ENCODE measurements around the gene JMJD8.
"Not testable (repeated sequence)": the region's sequence is repeated elsewhere in the genome, so short reads cannot be mapped to it uniquely, and the experiment has no call there.

Gene JMJD8

DNA sequence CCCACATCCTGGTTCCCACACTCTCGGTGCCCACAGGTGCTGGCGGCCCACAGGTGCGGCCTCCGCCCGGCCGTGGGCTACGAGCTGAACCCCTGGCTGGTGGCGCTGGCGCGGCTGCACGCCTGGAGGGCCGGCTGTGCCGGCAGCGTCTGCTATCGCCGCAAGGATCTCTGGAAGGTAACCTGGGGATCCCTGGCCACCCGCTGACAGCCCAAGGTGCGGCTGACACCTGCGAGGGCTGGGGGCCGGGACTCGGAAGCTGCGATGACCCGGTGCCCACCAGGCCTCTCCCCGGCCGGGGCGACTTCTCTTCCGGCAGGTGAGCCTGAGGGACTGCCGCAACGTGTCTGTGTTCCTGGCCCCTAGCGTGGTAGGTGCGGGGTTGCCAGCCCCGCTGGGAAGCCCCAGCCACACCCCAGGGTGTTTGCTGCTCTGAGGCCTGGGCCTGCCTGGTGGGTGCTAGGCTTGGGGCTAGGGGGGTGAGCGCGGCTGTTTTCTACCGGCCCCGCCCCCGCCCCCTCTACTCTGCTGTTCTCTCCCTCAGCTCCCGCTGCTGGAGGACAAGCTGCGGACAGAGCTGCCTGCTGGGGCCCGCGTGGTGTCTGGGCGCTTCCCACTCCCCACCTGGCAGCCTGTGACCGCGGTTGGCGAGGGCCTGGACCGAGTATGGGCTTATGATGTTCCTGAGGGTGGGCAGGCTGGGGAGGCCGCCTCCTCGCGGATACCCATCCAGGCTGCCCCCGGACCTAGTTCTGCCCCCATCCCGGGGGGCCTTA is 37.8 kb upstream of the JMJD8 start:
- peak; percentile 32 for DNase-seq

DNA sequence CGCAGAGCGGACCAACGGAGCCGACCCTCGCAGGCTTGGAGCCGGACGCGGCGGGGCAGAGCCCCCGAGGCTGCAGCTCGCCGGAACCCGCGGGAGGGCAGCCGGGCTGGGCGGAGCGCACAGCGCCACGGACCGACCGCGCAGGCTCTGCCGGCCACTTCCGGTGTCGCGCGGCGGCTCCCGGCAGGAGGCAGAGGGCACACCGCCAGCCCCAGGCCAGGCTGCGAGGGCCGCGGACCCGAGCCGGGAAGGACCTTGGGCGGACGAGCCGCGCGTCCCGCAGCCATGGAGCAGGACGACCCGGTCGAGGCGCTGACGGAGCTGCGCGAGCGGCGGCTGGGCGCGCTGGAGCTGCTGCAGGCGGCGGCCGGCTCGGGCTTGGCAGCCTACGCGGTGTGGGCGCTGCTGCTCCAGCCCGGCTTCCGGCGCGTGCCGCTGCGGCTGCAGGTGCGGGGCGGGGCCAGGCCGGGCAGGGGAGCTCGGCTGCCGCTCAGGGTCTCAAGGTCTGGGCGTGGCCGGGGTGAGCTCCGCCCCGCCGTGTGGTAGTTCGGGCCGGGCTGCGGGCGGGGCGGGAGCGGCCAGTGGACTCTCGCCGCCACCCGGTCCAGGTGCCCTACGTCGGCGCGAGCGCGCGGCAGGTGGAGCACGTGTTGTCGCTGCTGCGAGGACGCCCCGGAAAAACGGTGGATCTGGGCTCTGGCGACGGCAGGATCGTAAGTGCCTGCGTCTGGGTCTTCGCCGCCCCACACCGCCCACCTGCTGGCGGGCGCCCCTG is 37.0 kb upstream of the JMJD8 start, which contains the start of gene ANTKMT:
TSS of gene ANTKMT (plus strand) at position 157 of the 775 bp plus-strand sequence. CDS start at position 286, 129 bp downstream.
- peak; percentile 74 for DNase-seq

DNA sequence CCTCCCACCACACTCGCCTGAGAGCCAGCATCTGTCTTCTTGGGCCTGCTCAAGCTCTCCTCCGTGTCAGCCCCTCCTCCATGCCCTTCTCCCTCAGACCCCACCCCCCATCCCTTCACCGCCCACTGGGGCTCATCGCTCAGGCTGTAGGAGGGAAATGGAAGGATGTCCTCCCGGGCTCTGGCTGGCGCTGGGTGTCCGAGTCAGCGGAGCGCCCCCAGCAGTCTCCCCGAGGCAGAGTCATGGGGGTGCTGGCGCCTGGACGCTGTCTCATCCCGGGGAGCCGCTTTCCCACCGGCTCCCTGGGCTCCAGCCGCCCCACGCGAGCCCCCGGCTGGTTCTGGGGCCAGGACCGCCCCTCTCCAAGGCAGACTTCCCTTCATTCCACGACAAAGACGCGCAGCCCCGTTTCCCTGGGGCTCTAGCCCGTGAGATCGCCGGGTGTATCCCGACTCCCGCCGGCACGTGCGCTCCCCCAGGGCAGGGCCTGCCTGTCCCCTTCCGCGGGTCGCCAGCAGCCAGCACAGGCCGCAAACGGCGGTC is 36.4 kb upstream of the JMJD8 start:
- DNase-seq = peak; percentile 22

DNA sequence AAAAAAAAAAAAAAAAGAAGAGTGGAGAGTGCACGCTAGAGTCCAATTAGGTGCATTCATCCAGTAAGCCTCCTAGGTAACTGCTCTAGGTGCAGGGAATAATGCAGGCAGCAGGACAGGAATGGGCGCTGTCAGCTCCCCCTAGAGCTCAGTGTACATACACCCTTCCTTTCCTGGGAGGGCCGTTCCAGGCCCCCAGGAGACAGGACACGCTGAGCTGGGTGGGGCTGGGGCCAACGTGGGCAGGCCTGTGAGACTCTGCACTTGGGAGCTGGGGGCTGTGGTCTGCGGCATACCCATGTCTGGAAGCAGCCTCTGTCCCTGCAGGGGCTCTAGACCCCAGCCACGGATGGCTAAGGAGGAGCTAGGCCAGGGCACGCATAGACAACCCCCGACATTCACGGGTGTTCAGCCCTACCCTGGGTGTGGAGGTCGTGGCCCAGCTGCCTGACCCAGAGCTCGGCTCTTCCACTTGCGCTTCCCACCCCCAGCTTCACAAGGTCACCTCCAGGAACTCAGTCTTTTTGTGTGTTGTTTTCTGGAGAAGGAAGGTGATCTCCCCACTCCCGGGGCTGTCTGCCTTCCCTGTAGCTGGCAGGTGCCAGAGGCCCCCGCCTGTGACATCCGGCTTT is 35.8 kb upstream of the JMJD8 start:
- DNase-seq = no peak

DNA sequence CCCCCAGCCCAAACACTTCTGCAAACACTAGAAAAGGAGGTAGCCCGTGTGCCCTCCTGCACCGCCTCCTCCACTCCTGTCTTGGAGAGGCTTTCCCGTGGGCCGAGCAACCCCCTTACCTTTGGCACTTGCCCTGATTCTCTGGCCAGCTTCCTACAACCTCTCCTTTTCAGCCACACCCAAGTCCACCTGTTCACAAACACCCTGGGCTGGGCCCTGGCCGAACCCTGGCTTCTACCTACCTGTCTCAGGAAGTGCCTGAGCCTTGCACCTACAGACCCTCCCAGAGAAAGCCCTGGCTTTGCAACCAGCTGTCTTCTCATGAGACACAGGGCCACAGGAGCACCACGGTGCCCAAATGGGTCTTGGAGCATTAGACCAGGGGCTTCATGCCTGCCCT is 34.8 kb upstream of the JMJD8 start:
- no peak for DNase-seq

DNA sequence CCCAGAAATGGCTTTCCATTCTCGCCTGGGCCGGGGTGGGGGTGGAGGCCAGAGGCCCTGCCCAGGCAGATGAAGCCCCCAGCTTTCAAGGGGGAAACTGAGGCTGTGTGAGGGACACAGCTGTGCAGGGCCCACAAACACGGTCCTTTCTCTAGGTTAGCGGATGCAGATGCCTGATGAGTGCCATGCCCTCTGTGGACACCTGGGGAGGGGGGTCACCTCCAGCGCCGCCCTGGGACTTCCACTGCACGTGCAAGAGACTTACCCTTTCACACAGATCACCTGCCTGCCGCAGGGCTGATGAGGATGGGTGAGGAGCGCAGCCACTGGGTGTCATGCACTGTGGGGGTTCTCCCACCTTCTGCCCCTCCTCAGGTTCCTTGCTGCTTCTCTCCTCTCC is 34.3 kb upstream of the JMJD8 start:
- no peak for DNase-seq

DNA sequence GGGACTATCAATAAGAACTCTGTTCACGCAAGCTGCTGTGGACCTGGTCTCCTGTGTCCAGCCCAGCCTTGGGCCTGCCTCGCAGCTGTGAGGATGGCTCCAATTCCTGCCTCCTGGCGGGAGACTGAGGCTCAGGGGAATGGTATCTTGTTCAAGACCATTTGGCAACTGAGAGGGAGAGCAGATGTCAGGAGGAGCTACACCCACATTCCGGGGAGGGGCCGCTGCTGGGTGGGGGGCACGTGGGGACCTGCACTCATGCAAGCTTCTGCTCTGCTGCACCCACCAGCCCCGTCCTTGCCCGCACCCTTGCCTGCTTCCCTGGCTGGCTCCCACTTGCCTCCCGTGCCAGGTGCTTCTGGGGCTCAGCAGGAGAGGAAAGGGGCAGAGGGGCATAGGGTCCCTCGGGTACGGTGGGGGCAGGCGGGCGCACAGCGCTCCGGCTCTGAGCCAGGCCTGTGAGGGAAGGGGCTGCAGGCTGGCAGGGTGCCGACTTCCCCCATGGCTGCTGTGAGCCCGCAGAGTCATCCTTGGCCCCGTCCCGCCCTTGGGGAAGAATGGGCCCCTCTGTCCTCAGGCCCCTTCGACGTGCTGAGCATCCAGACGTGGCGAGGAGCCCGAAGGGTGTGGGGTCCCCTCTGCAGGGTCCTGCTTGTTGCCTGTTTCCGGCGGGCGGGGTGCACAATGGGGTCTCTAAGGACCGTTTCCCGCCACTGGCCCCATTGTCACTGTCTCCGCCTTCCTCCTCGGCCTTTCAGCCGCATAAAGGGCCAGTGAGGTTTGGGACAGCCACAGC is 33.5 kb upstream of the JMJD8 start:
- DNase-seq = no peak

DNA sequence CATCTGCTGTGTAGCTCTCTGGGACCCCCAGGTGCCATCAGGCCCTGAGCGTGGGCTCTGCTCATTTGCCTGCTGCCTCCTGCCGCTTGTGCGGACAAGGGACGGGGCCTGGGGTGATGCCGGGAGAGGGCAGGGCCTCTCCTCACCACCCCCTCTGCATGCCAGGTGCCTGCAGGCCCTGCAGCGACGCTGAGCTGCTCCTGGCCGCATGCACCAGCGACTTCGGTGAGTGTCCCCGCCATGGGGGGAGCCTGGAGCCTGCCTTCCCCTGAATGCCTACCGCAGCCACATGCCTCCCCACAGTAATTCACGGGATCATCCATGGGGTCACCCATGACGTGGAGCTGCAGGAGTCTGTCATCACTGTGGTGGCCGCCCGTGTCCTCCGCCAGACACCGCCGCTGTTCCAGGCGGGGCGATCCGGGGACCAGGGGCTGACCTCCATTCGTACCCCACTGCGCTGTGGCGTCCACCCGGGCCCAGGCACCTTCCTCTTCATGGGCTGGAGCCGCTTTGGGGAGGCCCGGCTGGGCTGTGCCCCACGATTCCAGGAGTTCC is 32.7 kb upstream of the JMJD8 start:
- DNase-seq = no peak

DNA sequence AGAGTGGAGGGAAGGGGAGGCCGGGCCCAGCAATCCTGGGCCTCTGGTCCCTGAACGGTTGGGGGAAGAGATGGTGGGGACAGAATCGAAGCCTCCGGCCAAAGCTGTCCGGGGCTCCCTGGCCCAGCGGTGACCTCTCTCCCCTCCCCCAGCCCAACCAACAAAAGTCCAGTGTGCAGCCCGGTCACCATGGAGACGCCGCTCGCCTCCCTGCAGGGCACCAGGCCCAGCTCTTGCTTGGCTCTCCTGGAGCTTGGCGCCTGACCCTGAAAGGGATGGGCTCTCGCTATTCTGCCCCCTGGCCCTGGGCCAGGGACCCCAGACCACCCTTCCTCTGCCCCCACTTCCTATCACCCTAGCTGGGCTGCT is 32.0 kb upstream of the JMJD8 start:
- no peak for DNase-seq

DNA sequence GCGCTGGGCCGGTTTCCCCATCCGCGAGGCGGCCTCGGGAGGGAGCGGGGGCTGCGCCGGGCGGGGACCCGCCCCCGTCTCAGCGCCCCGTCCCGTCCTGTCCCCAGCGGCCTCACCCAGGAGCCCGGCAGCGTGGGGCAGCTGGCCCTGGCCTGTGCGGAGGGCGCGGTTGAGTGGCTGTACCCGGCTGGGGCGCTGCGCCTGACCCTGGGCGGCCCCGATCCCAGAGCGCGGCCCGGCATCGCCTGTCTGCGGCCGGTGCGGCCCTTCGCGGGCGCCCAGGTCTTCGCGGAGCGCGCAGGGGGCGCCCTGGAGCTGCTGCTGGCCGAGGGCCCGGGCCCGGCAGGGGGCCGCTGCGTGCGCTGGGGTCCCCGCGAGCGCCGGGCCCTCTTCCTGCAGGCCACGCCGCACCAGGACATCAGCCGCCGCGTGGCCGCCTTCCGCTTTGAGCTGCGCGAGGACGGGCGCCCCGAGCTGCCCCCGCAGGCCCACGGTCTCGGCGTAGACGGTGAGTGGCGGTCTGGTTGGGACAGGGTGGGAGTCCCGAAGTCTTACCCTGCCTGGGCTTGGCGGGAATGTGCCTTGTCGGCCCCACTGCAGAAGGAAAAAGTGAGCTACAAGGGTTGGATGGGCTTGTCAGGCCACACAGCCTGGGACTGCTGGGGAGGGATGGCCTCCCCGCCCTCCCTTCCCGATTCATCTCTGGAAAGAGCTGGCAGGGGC is 31.5 kb upstream of the JMJD8 start:
- DNase-seq = no peak

DNA sequence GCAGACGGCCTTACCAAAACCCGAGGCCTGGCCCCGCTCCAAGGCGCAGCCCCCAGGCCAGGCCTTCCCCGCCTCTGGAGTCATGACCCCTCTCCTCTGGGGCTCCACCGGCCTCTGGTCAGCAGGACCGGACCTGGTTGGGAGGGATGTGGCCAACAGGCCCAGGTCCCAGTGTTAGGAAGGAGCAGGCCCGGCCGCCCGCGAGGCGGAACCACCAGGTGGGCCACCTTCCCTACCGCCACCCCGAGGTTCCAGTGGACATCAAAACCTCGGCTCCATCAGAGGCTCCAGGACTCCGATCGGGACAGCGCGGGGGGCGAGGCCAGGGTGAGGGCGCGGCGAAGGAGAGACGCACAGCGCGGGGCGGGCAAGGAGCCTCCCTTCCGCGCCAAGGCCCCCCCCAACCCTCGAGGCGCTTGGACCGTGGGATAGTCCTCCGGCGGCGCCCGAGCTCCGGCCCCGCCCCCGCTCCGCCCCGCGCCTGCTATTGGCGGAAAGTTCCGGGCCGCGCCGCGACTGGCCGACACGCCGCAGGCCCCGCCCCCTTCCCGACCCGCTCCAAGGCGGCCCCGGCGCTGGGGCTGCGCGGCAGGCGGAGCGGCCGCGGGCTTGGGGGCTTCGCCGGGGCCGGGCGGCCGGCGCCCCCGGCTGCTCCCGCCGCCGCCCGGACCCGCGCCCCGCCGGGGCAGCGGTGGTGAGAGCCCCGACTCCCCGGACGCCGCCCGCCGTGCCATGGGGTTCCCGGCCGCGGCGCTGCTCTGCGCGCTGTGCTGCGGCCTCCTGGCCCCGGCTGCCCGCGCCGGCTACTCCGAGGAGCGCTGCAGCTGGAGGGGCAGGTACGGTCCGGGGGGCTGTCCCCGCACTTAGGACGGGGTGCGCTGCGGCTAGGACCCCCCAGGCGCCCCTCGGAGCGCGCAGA is 30.7 kb upstream of the JMJD8 start, which contains the start of gene METRN:
TSS of gene METRN (plus strand) at position 561 of the 919 bp plus-strand sequence. CDS start at position 733, 172 bp downstream.
- DNase-seq = peak; percentile 79

DNA sequence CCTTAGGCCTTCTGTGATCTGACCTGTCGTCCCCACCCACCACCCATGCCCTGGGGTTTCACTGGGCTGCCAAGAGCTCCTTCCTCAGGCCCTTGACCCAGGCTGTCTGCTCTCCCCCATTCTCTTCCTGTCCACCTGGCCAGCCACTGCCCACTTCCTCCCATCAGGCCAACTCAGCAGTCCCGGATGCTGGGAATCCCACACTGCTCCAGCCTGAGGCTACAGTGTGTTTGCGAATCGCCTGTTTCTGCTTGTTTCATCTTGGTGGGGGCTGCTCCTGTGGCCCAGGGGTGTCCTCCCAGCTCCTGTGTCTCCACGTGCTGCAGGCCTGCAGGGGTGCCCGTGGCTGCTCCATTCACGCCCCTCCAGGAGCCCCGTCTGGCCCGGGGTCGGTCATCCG is 29.9 kb upstream of the JMJD8 start:
- no peak for DNase-seq

DNA sequence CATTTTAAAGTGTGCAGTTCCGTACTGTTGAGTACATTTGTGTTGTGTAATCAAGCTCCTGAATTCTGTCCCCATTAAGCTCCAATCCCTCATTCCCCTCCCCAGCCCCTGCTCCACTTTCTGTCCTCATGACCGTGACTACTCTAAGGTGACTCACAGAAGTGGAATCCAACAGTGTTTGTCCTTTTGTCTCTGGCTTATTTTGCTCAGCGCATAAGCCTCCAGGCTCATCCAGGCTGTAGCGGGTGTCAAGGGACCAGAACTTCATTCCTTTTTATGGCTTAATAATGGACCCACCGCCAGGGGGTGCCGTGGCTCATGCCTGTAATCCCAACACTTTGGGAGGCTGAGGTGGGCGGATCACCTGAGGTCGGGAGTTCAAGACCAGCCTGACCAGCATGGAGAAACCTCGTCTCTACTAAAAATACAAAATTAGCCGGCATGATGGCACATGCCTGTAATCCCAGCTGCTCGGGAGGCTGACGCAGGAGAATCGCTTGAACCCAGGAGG is 28.7 kb upstream of the JMJD8 start:
- DNase-seq = not testable (repeated sequence)

DNA sequence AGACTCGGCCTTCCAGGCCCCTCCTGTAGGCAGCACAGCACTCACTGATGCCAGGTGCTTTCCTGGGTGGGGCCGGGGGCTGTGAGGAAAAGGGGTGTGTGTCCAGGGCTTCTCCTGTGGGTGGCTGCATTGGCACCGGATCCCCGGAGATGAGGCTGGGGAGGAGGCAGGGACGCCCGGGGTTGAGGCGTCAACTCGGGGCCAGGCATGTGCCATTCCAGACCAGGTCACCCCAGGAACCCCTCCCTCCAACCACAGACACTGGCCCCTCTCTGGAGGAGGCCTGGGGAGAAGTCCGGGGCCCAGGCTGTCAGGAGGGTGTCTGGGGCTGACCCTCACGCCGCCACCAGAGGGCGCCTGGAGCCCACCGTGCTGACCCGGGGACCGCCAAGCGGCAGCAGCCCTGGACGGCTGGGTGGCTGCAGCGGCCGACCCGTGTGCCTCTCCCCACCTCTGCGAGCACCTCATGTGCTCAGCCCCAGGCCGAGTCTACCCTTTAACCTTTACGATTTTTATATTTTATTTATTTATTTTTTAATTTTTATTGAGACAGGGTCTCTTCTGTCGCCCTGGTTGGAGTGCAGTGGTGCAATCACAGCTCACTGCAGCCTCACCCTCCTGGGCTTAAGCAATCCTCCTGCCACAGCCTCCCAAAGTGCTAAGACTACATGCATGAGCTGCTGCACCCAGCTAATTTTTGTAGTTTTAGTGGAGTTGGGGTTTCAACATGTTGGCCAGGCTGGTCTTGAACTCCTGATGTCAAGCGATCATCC is 27.6 kb upstream of the JMJD8 start:
- peak; percentile 70 for DNase-seq

DNA sequence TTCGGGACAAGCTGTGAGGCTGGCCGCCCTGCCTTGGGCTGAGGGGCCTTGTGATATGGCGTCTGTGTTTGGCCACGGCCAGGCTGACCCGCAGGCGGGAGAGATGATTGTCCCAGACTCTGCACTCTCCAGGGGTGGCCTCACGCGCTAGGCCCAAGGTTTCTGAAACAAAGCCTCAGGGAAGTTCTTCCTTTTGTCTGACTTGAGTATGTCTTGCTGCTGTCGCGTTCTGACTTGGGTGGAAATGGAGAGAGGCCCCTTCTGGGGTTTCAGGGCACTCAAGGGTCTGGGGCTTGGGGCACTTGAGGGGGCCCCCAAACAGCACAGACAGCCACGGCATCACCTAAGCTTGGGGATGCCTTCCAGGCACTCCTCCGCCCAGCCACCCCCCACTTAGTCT is 26.9 kb upstream of the JMJD8 start:
- DNase-seq = no peak

DNA sequence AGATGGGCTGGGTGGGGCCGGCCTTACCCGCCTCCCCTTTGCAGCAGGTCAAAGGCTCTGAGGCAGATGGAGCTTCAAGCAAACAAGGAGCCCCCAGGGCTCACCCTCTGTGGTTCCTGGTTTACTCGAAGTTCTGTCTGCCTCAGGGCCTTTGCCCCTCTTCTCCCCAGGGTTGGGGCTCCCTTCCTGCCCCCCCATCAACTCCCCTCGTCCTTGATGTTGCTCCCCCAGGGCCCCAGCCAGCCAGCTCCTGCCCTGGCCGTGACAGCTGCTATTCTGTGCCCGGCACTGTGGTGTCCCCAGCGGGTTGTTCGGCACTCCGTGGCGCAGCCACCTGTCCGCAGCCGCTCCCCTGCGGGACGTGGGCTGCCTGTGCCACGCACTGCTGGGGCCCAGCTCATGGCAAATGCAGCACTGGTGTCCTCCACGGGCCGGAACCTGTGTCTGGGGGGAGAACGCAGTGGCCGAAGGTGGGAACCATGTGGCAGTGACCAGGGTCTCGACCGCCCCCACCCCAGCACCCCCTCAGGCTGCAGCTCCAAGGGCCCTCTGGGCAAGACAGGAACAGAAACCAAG is 26.5 kb upstream of the JMJD8 start:
- DNase-seq = no peak

DNA sequence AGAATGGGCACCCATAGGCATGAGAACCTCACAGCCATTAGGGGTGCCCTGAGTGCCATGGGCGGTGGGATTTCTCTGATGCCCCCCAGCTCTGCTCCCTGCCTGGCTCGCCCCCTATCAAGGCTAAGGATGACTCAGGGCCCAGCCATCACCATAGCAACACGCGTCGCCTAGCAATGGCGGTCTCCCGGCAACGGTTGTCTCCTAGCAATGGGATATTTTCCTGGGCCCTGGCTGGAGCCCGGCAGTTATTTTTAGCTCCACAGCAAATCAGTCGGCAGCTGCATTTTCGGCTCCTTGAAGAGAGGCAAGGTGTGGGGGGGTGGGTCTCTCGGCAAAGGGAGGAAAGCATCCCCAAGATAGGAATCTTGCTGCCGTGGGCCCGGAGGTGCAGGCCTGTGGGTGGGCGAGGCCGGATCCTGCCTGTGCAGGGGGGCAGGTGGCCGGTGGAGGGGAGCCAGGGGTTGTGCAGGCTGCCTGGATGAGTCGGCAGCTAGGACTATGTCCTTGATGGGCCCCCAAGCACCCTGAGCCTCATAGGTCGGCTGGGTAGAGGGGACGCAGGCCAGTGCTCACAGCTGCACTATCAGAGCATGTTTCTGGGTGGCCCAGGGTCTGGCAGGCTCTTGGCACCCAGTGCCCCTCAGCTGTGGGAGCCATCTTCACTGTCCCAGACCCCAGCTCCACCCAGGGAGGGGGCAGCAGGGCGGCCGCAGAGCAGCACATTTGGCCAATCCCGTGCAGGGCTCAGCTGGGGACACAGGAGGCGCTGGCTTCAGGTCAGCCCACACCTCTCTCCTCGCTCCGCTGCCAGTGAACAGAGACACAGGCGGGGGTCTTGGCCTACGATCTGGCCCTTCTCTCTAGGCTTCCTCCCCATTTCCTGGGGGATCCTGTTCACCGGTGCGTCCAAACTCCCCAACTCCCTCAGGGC is 25.7 kb upstream of the JMJD8 start:
- no peak for DNase-seq

DNA sequence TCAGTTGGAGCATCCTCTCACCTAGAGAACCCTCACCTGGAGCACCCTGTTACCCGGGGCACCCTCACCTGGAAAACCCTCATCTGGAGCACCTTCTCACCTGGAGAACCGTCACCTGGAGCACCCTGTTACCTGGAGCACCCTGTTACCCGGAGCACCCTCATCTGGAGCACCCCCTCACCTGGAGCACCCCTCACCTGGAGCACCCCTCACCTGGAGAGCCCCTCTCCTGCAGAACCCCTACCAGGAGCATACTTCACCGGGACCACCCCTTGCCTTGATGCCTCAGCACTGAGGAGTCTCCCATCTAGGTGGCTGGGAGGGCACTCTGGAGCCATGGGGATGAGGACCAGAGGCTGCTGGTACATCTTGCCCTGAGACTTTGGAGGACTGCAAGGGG is 24.8 kb upstream of the JMJD8 start:
- no peak for DNase-seq

Measured in central memory CD4-positive, alpha-beta T cell (primary cell).